22Rv1 (cell line): ENCODE measurements around the gene ARHGEF28.

Experiments used
- CTCF ChIP-seq: fragments of 450-650 bp; IDR thresholded peaks from 2 replicates; pipeline ENCODE4 v1.5.1; 2017; ENCODE audit warnings: mild to moderate bottlenecking
- ZFX ChIP-seq: fragments of 450-650 bp; IDR thresholded peaks from 2 replicates; pipeline ENCODE4 v1.6.1; 2017; ENCODE audit warnings: antibody characterized with exemption, borderline replicate concordance

- TF ChIP-seq CTCF (no peak), ZFX (no peak)
These were observed 64.0 kb downstream of the ARHGEF28 start for GRCh38 chr5:73690015-73690414.
